CD4-positive, alpha-beta T cell (primary cell): ENCODE results near the gene LAMA2. TPM values are rescaled to one million over a fixed set of nuclear protein-coding genes. Genes with fewer than 3 reads are reported as not detected.

ENCODE experiments used
- ATAC-seq: fragments of 200-7000 bp; cut with Tn5 transposase; one replicate; pipeline ENCODE4 v1.10.0; 2022; ENCODE audit warnings: mild to moderate bottlenecking; ENCODE audit not compliant: poor library complexity
- CTCF ChIA-PET: fragments of 350-600 bp; sonication (Branson Sonifier 250); formaldehyde crosslinking; loops from one replicate; lab custom pipeline; 2021; ENCODE audit warnings: antibody characterized with exemption, inconsistent platforms; lab: Charles Lee
- POLR2A ChIA-PET: fragments of 350-600 bp; sonication (Branson Sonifier 250); formaldehyde crosslinking; loops from one replicate; lab custom pipeline; 2021; ENCODE audit warnings: antibody characterized with exemption, inconsistent platforms; lab: Charles Lee
- DNase-seq, 14 experiments: peaks; one replicate each; pipeline ENCODE4 v3.0.0-alpha.2; 2013 to 2020; ENCODE audit warnings: mixed read lengths in 2 of 14
- H3K27ac ChIP-seq, 2 donors: one replicate each; pipeline versions ENCODE4 v1.5.1 to v1.7.0; 2013; ENCODE audit warnings: low read length in 2 of 2, low read depth in 1 of 2, mild to moderate bottlenecking in 1 of 2
- H3K27me3 ChIP-seq, 2 experiments: 1 replicate in 1 of 2; 2 replicates in 1 of 2; pipeline versions ENCODE4 v1.6.1 to v1.7.0; 2013; ENCODE audit warnings: low read length in 2 of 2, control low read depth in 1 of 2, mild to moderate bottlenecking in 1 of 2, moderate library complexity in 1 of 2; ENCODE audit not compliant: insufficient read depth in 2 of 2, control insufficient read depth in 1 of 2
- H3K36me3 ChIP-seq: one replicate; pipeline ENCODE4 v1.6.1; 2013; ENCODE audit warnings: low read length, control low read depth; ENCODE audit not compliant: insufficient read depth
- H3K4me1 ChIP-seq: one replicate; pipeline ENCODE4 v1.6.1; 2013; ENCODE audit warnings: low read length, control low read depth; ENCODE audit not compliant: insufficient read depth
- H3K4me3 ChIP-seq: one replicate; pipeline ENCODE4 v1.5.1; 2013; ENCODE audit warnings: mild to moderate bottlenecking, low read length, moderate library complexity
- H3K9me3 ChIP-seq, 2 experiments: 1 replicate in 1 of 2; 2 replicates in 1 of 2; pipeline versions ENCODE4 v1.6.1 to v1.7.0; 2013; ENCODE audit warnings: low read length in 2 of 2, mild to moderate bottlenecking in 2 of 2, control low read depth in 1 of 2, moderate library complexity in 1 of 2; ENCODE audit not compliant: control insufficient read depth in 1 of 2, insufficient read depth in 1 of 2
- H3K27ac Mint-ChIP-seq: one replicate; pipeline ENCODE4 v1.8.0; 2020; ENCODE audit warnings: mixed read lengths
- H3K27me3 Mint-ChIP-seq: one replicate; pipeline ENCODE4 v1.8.0; 2021; ENCODE audit warnings: mixed read lengths
- H3K36me3 Mint-ChIP-seq: one replicate; pipeline ENCODE4 v1.8.0; 2021; ENCODE audit warnings: low read depth, mixed read lengths
- H3K4me1 Mint-ChIP-seq: one replicate; pipeline ENCODE4 v1.8.0; 2021; ENCODE audit warnings: low read depth, mixed read lengths
- H3K4me3 Mint-ChIP-seq: one replicate; pipeline ENCODE4 v1.8.0; 2020; ENCODE audit warnings: mild to moderate bottlenecking, mixed read lengths
- H3K9me3 Mint-ChIP-seq: one replicate; pipeline ENCODE4 v1.8.0; 2020; ENCODE audit warnings: mixed read lengths
- intact Hi-C, 2 experiments: fragments of 100-400 bp; cut with DNase I in 1 of 2; cut with micrococcal nuclease in 1 of 2; formaldehyde crosslinking; loops; one replicate each; pipeline versions ENCODE4 v1.15.1 to v1.9.0; 2023 to 2025; cut with DNase I, micrococcal nuclease
- total RNA-seq, 174 experiments: library from RNA in 2 of 174; stranded (reverse) in 2 of 174; gene quantifications; one replicate each; pipeline ENCODE4 v1.2.3 and lab custom pipeline; 2021 to 2026
- TF ChIP-seq, protein P1 (sequence below): fragments of 200-600 bp; IDR thresholded peaks from one replicate; pipeline ENCODE4 v1.8.0; 2022; ENCODE audit warnings: antibody characterized with exemption, mild to moderate bottlenecking

LAMA2 gene
- total RNA-seq, 2 experiments from 2014 or later: 0.05 to 0.06 TPM

DNA sequence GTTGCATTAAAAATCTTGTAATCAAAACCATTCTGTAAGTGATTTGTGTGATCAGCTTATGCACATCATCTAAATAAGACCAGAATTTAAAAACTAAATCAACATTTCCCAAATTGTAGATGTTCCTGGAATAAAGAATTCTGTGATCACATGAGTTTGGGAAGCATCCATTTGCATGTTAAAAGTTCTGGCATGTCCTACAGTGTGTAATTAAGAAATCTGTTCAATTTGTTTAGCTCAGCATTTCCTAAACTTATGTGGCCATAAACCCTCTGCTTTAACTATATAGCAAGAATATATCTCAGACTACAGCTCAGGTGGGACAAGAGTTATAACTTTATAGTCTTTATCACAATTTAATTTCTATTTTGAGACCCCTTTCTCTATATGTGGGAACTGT lies 399.1 kb downstream of the LAMA2 start:
- no peaks in the 10 kb centered on the region for H3K9me3 ChIP-seq
- H3K36me3 ChIP-seq: no peaks in the 10 kb centered on the region
- no peak overlapping the region for H3K4me3 ChIP-seq
- Mint-ChIP-seq H3K4me1 (peaks cover 38% of the 10 kb centered on the region), H3K36me3 (no peaks in the 10 kb centered on the region), H3K4me3 (no peak overlapping the region), H3K27me3 (peaks cover 5% of the 10 kb centered on the region), H3K27ac (no peak overlapping the region), H3K9me3 (no peaks in the 10 kb centered on the region)
- POLR2A ChIA-PET: no interaction called here
- CTCF ChIA-PET: interaction anchor here (0.9 kb wide), 1 partner anchor 9 kb away, joined by 3 read pairs; no protein-coding TSS in a partner anchor
- H3K4me1 ChIP-seq: peaks cover 12% of the 10 kb centered on the region
- DNase-seq (no peak), ATAC-seq (no peak)
- no peaks in the 10 kb centered on the region for H3K27me3 ChIP-seq
- TF ChIP-seq, protein P1, sequence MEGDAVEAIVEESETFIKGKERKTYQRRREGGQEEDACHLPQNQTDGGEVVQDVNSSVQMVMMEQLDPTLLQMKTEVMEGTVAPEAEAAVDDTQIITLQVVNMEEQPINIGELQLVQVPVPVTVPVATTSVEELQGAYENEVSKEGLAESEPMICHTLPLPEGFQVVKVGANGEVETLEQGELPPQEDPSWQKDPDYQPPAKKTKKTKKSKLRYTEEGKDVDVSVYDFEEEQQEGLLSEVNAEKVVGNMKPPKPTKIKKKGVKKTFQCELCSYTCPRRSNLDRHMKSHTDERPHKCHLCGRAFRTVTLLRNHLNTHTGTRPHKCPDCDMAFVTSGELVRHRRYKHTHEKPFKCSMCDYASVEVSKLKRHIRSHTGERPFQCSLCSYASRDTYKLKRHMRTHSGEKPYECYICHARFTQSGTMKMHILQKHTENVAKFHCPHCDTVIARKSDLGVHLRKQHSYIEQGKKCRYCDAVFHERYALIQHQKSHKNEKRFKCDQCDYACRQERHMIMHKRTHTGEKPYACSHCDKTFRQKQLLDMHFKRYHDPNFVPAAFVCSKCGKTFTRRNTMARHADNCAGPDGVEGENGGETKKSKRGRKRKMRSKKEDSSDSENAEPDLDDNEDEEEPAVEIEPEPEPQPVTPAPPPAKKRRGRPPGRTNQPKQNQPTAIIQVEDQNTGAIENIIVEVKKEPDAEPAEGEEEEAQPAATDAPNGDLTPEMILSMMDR: no peak
- H3K27ac ChIP-seq: peak overlapping the region in 1 of 2 donors; percentile 42
- intact Hi-C loops: no loop called here

DNA sequence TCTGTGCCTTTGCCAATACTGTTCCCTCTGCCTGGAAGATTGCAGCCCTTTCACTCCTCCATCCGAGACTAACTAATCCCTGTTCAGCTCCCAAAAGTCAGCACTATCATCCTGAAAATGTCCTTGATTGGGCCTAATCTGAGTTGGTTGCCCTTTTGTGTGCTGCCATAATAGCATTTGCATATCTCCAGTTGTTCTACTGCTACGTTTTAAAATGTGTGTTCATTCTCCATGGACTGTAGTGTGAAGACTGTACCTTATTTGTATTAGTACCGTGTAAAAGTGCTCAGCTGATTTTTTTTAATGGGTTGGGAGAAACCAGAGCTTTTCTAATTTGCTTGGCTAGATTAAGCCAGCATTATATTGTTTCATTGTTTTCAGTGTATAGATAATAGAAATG lies 401.3 kb downstream of the LAMA2 start:
- Histone ChIP-seq H3K4me1 (peaks cover 9% of the 10 kb centered on the region), H3K9me3 (no peaks in the 10 kb centered on the region), H3K4me3 (no peak overlapping the region), H3K27ac (peak overlapping the region in 1 of 2 donors; percentile 10), H3K36me3 (no peaks in the 10 kb centered on the region), H3K27me3 (no peaks in the 10 kb centered on the region)
- ATAC-seq (no peak), DNase-seq (no peak)
- peaks cover 32% of the 10 kb centered on the region for H3K4me1 Mint-ChIP-seq
- no peaks in the 10 kb centered on the region for H3K36me3 Mint-ChIP-seq
- no peak overlapping the region for H3K27ac Mint-ChIP-seq
- peaks cover 7% of the 10 kb centered on the region for H3K27me3 Mint-ChIP-seq
- CTCF ChIA-PET: no interaction called here
- POLR2A ChIA-PET: no interaction called here
- intact Hi-C loops: no loop called here
- H3K9me3 Mint-ChIP-seq: no peaks in the 10 kb centered on the region
- TF ChIP-seq, protein P1: no peak
- H3K4me3 Mint-ChIP-seq: no peak overlapping the region

DNA sequence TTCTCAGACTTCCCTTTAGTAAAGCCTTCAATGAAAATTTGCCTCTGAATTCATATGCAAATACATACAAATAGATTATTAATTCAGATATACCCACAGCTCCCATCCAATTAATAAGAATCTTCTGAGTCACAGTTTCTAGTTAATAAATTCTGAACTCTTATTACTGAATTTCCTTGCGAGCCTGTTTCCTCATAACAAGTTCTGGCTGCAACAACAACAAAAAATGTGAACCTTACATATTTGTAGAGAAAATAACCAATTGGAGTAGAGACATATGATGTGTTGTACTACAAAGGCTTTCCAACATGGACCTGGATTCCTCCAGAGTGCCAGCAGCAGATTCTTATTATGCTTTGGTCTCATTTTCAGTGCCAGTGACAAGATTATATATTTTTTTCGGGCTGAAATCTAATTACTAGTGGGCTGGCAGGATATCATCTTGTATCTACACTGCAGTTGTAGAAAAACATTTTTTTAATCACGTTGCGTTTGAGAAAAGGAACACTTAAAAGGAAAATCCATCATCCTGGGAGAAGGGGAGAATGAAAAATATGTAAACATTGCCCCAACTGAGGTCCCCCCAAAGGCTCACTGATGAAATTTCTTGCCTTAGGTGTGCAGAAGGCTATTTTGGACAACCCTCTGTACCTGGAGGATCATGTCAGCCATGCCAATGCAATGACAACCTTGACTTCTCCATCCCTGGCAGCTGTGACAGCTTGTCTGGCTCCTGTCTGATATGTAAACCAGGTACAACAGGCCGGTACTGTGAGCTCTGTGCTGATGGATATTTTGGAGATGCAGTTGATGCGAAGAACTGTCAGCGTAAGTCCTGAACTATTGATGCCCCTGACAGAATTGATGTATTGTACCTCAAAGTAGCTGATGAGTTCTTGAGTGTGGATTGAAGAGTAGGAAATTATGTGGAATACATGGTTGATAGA lies 404.6 kb downstream of the LAMA2 start:
- H3K36me3 Mint-ChIP-seq: no peaks in the 10 kb centered on the region
- H3K4me3 Mint-ChIP-seq: no peak overlapping the region
- CTCF ChIA-PET: no interaction called here
- no peak overlapping the region for H3K27ac Mint-ChIP-seq
- Histone ChIP-seq H3K4me3 (no peak overlapping the region), H3K9me3 (no peaks in the 10 kb centered on the region), H3K27me3 (no peaks in the 10 kb centered on the region), H3K27ac (no peak overlapping the region), H3K36me3 (no peaks in the 10 kb centered on the region), H3K4me1 (no peaks in the 10 kb centered on the region)
- DNase-seq (no peak), ATAC-seq (no peak)
- POLR2A ChIA-PET: no interaction called here
- TF ChIP-seq, protein P1: no peak
- intact Hi-C loops: no loop called here
- peaks cover 6% of the 10 kb centered on the region for H3K27me3 Mint-ChIP-seq
- H3K9me3 Mint-ChIP-seq: no peaks in the 10 kb centered on the region
- H3K4me1 Mint-ChIP-seq: peaks cover 5% of the 10 kb centered on the region
